ENCODE results near the gene ROBO1.

ROBO1 gene

DNA sequence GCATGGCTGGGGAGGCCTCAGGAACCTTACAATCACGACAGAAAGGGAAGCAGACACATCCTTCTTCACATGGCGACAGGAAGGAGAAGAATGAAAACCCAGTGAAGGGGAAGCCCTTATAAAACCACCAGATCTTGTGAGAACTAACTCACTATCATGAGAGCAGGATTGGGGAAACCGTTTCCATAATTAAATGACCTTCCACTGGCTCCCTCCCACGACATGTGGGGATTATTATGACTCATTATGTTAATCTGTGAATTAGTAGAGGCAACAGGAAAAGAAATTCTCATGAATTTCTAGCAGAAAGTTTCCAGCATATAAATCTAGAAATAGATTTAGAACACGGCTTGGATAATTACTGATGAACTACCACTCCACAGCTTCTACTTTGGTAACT, 937.3 kb downstream of the ROBO1 start:
- DNase-seq (ENCODE audit: insufficient read length, low spot score) (no peak), FAIRE-seq (no peak)

DNA sequence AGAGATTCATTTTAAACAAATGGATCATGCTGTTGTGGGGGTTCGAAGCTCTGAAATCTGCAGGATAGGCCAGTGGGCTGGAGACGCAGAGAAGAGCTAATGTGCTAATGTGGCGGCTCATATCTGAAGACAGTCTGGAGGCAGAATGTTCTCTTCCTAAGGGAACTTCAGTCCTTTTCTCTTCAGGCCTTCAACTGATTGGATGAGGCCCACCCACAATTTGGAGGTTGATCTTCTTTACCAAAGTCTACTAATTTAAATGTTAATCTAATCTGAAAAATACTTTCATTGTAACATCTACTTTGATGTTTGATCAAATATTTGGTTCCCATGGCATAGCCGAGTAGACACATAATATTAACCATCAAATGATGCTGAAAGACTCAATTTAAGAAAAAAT, 940.2 kb downstream of the ROBO1 start:
- no peak for DNase-seq (ENCODE audit: insufficient read length, low spot score)
- FAIRE-seq: no peak

DNA sequence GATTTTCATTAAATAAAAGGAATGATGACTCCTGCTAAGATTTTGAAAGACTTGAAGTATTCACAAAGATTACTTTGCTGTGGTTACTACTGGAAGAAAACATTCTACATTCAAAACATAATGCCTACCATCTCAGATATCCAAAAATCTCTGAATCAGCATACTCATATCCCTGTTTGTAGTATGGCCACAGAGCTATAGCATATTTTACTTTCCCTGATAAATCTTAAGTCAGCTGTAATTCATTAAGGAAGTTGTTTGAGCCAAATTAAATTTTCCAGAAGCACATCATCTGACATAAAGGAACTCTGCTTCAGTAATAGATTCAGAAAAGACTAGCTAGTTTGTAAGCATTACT, 942.0 kb downstream of the ROBO1 start:
- DNase-seq (ENCODE audit: insufficient read length, low spot score): no peak
- FAIRE-seq: no peak

DNA sequence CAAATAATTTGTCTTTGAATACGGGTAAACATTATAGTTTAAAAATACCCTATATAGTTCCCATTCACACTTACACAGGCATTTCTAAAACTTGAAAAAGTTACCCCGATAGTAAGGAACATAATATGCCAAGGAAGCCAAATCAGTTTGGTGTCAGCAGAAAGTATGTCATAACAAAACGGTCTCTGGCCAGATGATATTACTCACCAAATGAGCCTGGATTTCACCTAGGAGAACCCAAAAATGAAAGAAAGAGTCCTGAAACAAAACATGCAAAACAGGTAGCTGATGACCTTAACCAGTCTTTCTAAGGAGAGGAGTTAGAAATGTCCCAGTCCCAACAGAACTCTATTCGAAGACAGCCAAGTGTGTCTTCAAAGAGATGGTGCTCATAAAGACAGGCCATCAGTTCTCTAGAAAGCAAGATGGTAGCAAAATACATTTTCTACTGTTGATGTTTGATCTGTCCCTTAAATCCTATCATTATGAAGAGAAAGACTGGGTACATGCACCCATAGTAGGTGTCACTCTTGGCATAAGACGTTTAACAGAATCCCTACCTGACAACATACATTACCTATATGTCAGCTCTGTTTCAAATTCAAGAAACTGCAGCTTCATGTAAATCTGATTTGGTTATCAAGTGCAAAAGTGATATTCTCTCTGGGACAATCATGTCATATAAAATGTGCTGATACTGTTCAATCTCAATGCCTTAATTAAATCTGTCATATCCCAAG, 942.5 kb downstream of the ROBO1 start:
- no peak for DNase-seq (ENCODE audit: insufficient read length, low spot score)
- no peak for FAIRE-seq

DNA sequence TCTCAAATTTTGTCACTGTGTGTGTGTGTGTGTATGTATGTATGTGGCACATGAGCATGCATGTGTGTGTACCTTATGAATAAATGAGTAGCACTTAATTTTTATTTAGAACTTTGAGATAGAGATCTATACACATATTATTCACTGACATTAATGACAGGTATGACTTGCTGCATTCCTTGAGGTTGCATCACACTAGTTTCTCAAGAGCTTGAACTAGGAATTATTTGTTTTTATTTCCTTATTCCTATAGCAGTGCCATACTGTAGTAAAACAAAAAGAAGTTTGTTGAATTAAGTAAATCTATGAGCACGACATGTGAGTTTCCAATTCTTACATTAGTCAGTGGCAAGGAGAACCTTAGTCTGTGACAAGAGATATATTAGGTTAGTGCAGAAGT, 943.9 kb downstream of the ROBO1 start:
- no peak for FAIRE-seq
- DNase-seq (ENCODE audit: insufficient read length, low spot score): no peak

DNA sequence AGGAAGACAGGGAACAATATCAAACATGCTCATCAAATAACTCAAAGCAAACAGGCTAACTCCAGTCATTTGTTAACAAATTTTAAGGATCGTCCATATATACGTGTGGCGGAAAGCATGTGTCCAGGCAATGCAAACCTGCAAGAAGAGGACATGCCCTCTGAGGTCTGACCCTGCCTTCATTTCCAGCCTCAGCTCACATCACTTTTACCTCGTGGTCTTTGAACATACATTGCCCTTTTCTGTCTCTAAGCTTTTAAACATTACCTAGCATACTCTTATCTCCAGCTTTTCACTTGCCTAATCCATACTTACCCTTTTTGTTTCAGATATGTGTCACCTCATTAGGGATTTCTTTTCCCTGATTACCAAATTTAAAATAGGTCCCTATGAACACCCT, 944.4 kb downstream of the ROBO1 start:
- no peak for DNase-seq (ENCODE audit: insufficient read length, low spot score)
- FAIRE-seq: no peak

DNA sequence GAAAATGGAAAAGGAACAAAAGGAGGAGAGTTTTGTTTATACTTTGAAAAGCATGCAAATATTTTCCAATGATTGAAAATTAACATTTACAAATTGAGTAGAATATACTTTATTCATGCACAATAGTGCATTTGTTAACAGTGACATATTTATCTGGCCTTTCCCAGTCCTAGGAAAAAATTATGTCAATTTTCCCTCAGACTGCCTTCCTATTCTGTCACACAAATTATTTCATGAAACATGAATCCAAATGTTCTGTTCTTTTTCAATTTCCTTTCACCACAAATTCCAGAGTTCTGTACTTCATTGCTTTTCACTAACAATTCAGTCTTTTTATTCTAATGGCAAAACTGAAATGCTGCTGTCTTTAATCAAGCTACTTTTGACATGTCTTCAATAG, 945.1 kb downstream of the ROBO1 start:
- FAIRE-seq (no peak), DNase-seq (ENCODE audit: insufficient read length, low spot score) (no peak)

DNA sequence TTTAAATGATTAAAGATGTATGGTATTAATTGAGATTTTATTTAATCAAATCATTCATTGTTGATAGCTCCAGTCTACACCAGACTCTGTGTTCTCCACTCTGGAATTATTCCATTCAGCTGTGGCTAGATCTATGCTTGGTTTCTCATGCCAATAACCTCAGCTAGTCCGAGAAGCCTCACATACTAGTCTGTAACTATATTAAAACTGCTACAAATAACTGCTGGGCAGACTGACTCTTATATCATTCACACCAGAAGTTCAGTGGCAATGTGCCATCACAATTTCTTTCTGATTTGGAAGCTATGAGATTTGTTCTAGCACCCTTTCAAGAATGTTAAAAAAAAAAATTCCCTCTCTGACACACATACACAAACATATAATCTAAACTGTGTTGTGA, 947.3 kb downstream of the ROBO1 start:
- FAIRE-seq (no peak), DNase-seq (ENCODE audit: insufficient read length, low spot score) (no peak)

DNA sequence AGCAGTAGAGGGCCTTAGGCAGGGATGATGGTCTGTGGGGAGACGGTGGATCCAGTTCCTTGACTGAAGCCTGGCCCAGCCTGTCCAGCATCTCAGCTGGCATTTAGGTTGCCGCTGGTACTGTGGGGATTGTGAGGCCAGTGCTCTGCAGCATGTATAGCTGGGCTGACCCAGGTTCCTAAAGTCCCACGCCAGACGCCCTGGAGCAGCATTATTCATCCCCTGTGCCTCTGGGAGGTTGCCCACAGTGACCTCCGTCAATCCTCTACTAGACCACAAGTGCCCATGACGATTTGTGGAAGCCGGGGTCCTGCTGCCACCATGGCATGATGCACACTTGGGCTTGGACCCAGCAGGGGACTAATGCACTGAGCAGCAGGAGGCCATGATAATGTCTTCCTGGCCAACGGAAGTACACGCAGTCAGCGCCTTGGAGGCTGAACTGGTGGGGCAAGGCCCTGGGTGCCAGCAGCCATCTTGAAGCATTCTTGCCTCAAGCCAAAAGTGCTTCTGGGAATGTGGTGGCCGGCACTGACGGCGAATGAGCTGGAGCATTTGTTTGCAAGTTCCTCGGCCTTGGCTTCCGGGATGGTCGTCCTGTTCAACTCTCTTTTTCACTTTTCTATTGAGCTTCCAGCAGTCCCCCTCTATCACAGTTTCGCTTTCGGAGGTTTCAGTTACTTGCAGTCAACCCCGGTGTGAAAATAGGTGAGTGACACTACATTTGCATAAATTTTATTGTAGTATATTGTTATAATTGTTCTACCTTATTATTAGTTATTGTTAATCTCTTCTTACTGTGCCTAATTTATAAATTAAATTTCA, 949.4 kb downstream of the ROBO1 start:
- FAIRE-seq (no peak), DNase-seq (ENCODE audit: insufficient read length, low spot score) (no peak)

DNA sequence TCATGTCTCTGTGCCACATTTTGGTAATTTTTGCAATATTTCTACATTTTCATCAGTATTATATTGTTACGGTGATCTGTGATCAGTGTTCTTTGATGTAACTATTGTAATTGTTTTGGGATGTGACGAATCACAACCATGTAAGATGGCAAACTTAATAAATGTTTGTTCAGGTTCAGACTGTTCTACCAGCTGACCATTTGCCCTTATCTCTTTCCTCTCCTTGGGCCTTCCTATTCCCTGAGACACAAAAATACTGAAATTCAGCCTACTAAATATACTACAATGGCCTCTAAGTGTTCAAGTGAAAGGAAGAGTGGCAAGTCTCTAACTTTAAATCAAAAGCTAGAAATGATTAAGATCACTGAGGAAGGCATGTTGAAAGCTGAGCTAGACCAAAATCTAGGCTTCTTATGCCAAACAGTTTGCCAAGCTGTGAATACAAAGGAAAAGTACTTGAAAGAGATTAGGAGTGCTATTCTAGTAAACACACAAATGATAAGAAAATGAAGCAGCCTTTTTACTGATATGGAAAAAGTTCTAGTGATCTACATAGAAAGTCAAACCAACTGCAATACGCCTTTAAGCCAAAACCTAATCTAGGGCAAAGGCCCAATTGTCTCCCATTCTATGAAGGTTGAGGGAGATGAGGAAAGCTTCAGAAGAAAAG, 952.8 kb downstream of the ROBO1 start:
- no peak for DNase-seq (ENCODE audit: insufficient read length, low spot score)
- no peak for FAIRE-seq

DNA sequence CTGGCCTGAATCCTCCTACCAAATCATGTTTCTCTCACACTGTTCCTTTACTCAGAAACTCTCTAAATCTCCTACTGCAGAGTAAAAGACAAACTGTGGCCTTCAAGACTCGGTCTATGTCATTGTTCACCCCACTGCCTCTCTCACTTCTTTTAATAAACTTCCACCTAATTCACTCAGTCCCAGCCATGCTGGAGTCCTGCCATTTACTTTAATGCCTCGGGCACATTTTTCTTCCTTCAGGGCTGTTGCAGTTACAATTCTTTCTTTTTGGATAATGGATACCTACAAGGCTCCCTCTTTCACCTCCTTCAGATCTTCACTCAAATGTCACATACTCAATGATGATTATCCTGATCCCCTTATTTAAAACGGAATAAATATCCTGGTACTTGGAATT, 955.6 kb downstream of the ROBO1 start:
- FAIRE-seq: no peak
- DNase-seq (ENCODE audit: insufficient read length, low spot score): no peak

DNA sequence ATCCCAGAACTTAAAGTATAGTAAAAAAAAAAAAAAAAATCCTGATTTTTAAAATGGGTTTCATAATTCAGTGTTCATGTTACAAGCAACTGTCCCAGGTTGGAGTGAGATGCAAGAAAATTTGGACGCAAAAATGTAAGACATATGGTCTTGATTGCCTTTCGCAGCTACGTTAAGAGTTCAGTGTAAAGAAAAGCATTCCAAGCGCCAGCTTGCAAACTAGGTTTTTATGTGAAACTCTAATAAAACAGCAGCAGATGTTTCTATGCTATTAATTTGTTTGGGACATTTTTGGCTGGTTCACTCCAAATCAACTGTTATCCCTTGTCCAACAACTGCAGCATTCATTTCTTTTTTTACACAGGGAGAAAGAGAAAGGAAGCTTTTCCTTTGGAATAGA, 957.8 kb downstream of the ROBO1 start:
- no peak for FAIRE-seq
- no peak for DNase-seq (ENCODE audit: insufficient read length, low spot score)

DNA sequence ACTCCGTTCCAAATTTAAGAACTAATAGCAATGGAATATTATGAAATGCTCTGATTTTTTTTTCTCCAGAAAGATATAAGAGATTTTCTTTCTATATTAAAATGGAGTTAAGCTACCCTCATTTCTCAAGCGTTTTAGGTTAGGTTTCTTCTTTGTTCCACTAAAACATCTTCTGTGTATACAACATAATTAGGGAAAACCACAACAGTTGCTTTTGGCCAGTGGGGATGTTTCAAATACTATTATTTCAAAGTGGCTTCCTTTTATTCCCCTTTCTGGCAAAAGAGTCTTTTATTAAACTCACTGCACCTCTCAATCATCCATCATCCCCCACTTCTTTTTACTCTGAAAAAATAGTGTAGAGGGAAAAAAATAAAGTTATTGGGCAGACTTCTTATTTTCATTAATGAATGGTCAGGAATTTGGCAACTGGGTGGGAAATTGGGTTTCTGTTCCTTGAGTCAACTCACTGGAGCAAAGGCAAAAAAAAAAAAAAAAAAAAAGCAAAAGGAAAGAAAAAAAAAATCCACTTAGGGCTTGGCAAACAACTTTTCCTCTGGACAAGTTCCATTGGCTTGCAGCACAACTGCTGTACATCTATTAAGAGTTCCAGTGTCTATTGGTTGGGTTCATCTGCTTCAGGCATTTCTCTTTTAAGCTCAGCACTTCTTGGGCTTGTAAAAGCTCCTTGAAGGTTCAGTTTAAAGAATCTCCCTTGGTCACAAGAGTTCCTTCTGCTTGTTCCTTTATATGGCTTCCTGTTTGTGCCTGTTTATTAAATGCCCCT, 963.4 kb downstream of the ROBO1 start:
- FAIRE-seq: no peak

DNA sequence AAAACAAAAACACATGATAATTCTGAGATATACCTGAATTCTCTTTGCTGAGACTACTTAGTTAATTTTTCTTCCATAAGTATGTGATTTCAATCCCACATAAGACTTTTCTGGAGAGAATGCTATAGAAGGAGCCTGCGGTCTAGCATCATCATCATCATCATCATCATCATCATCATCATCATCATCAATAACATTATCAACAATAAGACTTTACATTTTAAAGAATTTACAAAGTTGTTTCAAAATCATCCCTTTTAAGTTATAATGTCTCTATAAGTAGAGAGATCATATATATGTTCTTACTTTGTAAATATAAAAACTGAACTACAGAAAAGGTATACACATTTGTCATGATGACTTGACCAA, 965.3 kb downstream of the ROBO1 start:
- no peak for FAIRE-seq
- DNase-seq (ENCODE audit: insufficient read length, low spot score): no peak

More for the DNA sequence above, 963.4 kb downstream of the ROBO1 start:
- no peak for DNase-seq (ENCODE audit: insufficient read length, low spot score)

DNA sequence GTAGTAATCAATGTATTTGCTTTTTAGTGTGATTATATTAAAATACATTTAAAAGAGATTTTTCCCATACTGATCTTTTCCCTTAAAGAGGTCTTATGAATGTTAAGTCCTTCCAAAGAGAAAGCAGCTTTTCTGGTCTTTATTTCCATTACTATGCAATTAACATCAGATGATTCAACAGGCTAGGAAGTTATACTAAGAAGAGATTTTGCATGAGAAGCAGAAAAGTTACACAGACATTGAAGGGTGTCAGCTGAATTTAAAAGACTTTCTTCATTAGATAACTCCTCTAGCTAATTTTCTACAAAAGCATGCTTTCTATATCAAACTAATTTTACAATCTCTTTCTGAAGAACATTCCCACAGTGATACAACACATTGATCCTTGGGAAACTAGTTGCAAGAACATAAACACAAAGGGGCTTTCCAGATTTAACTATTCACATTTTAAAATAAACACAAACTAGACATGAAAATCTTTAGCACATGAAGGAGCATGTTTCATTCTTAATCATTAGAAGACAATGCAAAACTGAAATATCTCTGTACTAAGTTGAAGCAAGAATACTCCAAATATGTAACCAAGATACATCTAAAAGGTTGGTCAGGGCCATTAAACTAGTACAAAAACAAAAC, 965.8 kb downstream of the ROBO1 start:
- FAIRE-seq (no peak), DNase-seq (ENCODE audit: insufficient read length, low spot score) (no peak)

DNA sequence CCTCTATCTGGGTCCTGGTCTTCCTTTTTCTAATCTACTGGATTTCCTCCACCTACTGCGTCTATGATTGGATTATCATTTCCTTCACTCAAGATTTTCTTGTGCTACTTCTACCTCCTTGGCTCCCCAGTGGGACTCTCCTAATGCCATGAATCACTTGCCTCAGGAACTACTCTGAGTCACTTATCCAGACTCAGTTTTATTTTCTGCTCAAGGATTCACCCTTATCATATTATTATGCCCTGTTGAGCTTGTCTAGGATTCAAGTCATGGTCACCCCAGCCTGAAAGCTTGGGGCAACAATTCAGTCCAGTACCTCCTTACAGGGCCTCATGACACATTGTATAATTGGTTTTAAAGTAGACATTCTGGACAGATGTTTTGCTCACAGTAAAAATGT, 968.1 kb downstream of the ROBO1 start:
- DNase-seq (ENCODE audit: insufficient read length, low spot score) (no peak), FAIRE-seq (no peak)

DNA sequence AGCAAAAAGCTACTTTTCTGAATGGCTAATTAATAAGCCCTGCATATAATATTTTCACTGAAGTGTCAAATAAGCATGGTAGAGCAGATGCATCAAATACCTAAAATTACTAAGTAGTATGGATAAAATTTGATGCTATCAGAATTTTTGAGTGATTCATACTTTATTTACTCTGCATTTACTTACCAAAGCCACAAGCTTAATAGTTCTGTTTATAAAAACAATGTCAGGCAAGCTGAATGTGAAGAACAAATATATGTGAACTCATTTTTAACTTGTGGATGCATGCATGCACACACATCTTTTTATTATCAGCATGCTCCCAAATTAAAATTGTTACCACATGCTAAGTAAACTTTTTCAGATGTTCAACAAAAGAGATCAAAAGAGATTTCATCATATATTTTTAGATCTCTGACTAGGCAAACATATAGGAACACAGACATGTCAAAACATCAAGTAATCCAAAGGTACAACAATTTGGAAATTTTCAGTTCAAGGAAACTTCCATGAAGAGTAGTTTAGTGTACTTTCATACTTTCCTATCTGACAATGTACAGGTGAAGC, 969.4 kb downstream of the ROBO1 start:
- FAIRE-seq (no peak), DNase-seq (ENCODE audit: insufficient read length, low spot score) (no peak)

DNA sequence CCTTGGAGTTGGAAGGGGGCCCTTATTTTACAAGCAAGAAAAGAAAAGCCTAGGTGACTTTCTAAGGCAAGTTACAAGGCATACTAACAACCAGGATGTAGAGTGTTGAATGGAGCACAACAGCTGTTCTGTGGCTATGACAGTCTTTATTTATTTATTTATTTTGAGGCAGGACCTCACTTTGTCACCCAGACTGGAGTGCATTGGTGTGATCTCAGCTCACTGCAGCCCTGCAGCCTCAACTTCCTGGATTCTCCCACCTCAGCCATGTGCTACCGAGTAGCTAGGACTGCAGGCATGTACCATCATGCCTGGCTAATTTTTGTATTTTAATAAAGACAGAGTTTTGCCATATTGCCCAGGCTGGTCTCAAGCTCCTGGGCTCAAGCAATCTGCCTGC, 973.4 kb downstream of the ROBO1 start:
- DNase-seq (ENCODE audit: insufficient read length, low spot score) (no peak), FAIRE-seq (no peak)

DNA sequence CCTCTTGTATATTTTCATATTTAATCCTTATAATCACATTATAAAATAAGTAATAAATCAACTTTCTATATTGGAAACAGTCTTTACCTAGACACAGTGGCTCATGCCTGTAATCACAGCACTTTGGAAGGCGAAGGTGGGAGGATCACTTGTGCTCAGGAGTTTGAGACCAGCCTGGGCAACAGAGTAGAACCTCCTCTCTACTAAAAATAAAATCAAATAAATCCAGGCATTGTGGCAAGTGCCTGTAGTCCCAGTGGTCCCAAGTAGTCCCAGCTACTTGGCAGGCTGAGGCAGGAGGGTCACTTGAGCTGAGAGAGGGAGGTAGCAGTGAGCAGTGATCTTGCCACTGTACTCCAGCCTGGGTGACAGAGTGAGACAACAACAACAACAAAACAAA, 975.1 kb downstream of the ROBO1 start:
- DNase-seq (ENCODE audit: insufficient read length, low spot score) (no peak), FAIRE-seq (no peak)

DNA sequence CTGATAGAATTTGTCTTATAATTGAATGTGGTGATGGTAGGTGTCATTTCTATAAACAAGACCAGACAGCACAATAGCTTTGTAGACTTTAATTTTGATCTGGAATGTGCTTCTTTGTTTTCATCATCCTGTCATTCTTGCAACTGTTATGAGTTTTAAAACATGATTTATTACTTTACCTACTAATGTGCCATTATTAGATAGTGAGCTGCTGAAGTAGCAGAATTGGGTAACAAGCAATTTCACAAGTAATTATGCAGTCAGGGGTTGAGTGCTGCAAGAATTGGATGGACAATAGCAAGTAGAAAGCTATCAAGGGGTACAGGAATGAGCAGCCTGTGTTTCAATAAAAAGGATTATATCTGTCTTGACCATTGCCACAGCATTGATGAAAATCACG, 975.6 kb downstream of the ROBO1 start:
- DNase-seq (ENCODE audit: insufficient read length, low spot score): no peak
- FAIRE-seq: no peak

Measured in HTR-8/SVneo (cell line).